GM18499 (cell line): ENCODE results near the gene PRSS12.

ENCODE experiments used
- ATAC-seq: cut with Tn5 transposase; IDR thresholded peaks from one replicate; pipeline ENCODE4 v1.9.1; 2021; ENCODE audit warnings: moderate number of reproducible peaks; ENCODE audit not compliant: insufficient read depth, unreplicated experiment

PRSS12 gene

GRCh38 chr4:118360106-118360505, 7.3 kb upstream of the PRSS12 start:
- ATAC-seq: no peak

DNA sequence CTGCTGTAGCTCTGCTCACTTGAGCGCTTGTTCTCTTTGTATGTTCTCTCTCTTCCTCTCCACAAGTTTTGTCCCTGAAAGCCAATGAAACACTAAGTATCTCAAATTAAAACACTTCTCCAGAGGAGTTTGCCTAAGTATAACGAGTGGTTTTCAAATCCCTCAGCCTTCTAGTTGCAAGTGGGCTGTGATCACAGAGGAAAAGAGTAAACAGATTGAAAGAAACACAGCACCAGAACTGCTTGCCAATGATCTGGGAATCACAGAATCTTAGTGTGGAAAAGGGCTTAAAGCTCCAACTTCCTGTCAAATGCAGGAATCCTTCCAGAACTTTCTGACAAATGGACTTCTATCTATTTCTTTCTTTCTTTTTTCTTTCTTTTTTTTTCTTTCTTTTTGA, 4.8 kb upstream of the PRSS12 start:
- ATAC-seq: no peak

DNA sequence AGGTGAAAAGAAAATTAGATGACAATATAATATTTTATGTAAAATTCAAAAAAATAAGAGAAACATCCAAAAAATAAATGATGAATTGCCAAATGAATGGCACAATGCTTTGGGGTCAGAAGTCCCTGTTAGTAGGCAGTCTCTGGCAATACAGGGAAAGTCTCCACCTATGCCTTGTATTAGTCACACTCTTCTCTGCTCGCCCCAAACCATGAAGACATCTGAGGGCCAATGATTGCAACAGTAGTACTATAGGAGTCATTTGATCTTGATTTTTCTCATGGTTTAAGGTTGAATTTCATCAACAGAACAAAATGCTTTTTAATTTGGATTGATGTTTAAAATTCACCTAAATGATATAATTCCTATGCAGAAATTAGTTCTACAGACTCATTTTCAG, 3.9 kb upstream of the PRSS12 start:
- no peak for ATAC-seq

DNA sequence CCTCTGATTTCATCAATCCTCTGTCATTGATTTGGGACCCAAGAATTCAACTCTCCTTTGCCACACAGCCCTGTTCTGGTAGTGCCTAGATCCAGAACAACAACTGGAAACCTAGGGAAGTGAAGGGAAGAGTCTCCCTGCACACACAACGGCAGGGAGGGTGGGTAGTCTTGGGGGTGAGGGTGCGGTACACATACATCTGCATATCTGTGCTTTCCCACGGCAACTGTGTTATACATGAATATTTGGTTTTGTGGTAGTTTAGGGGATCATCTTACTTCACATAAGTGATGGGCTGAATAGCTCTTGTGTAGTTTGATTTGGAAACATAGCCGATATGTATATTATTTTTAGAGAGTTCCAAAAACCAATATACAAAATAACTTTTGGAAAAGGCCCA, 3.3 kb upstream of the PRSS12 start:
- ATAC-seq: no peak

- no peak for ATAC-seq
These were observed 2.1 kb upstream of the PRSS12 start for GRCh38 chr4:118354913-118355312.

GRCh38 chr4:118353534-118354030, 779 bp upstream of the PRSS12 start:
- no peak for ATAC-seq

DNA sequence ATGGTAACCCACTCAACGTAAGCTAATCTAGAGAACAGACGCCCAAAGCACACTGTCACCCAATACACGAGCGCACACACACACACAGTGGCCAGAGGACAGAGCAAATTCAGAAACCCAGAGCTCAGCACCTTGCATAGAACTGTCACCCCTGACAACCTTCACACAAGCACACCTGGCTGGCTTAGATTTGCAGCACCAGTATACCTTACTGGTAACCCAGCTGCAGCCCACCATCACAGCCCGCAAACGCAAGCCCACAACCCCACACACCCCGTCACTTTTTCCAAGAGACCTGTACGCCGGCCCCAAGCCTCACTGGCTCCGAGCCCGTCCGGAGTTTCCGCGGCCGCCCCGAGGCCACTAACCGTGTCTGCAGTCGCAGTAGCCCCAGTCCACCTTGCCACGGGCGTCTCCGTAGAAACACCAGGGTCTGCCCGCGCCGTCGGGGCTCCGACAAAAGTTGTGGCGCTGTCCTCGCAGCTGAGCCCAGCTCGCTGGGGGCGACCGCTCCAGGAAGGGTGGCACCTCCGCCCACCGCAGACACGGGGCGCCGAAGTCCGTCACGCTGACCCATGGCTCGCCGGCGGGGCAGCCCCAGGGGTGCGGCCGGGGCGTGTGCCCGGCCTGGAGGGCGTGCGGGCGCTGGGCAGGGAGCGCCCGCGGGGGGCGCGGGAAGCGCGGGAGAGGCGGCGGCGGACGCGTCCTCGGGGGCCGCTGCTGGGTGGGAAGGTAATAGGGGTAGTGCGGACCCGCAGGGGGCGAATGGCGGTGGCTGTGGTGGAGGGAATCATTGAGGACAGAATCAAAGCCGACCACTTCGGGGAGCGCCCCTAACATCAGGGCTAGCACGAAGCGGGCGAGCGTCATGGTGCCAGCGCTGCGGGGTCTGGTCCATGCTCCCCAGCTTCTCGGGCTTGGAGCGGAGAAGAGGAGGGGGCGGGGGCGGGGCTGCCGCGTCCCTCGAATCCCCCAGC, 664 bp downstream of the PRSS12 start:
- ATAC-seq: peak; percentile 12

- no peak for ATAC-seq
These were observed 1.8 kb downstream of the PRSS12 start for GRCh38 chr4:118350961-118351360.

GRCh38 chr4:118348886-118349285, 3.9 kb downstream of the PRSS12 start:
- ATAC-seq: no peak

- ATAC-seq: no peak
These were observed 6.3 kb downstream of the PRSS12 start for GRCh38 chr4:118346495-118346894.

DNA sequence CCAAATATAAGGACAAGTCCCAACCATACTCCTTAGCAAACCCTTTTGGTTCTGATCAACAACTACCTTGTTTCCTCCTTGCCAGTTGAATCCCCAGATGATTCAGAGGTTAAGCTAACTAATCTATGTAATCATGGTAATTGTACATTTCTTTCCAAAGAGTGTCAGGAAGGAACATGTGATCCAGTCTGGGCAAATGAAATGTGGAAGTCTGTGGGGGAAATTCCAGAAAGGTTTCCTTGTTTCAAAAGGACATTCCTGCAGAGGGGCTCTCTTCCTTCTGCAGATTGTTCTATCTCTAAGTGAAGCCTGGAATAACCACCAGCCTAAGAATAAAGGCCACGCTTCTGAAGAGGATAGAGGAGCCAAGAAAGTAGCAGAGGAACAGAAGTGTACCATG, 7.0 kb downstream of the PRSS12 start:
- no peak for ATAC-seq

GRCh38 chr4:118344801-118345200, 8.0 kb downstream of the PRSS12 start:
- ATAC-seq: no peak

GRCh38 chr4:118343501-118343900, 9.3 kb downstream of the PRSS12 start:
- ATAC-seq: no peak

DNA sequence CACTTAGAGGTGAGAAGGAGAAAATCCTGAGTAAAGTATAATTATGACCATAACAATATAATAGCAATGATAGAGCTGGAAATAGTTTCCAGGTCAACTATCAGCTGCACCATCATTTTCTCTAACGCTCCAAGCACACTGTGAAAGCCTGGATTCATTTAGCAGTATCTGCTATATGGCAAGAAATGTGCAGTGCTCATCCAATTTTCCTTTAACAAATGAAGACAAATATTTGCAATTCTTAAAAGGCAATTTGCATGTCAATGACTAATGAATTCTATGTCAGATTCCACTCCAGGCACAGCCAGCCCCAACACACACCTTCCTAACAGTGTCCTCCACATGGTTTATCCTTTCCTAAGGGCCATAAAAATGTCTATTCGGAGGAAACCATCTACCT, 12.7 kb downstream of the PRSS12 start:
- no peak for ATAC-seq

- no peak for ATAC-seq
These were observed 13.6 kb downstream of the PRSS12 start for GRCh38 chr4:118338981-118339765.

DNA sequence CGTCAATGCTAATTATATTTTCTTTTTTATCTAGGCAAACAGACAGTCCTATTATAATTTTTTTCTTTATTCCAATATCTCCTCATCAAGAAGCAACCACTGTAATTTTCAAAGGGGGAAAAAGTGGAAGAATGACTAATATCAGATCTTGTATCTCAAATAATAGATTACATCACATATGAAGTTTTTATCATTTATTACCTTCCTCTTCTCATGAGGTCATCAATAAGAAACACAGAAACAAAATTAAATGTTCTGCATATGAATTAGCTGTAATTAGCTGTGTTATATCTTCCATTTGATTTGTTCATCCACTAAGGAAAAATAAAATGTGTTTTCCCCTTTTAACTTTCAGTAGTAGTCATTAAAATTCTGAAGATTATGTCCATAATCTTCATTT, 14.3 kb downstream of the PRSS12 start:
- no peak for ATAC-seq

- no peak for ATAC-seq
These were observed 14.8 kb downstream of the PRSS12 start for GRCh38 chr4:118337954-118338353.

GRCh38 chr4:118335774-118336173, 17.0 kb downstream of the PRSS12 start:
- no peak for ATAC-seq

DNA sequence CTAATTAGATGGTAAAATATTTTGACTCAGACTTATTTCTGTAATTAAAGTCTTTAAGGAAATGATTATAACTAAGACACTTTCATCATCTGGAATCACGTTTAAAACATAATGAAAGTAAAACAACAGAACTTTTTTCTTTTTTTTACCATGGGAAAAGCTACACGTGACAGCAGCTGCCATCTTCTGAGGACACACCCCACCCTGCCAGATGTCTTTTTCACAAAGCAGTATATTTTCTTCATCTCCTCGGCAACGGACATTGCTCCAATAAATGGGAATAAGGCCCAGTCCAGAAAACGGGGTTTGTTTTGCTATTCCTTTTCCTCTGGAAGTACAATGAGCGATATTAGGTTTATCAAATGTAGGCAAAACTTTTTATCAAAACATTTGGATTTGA, 17.5 kb downstream of the PRSS12 start:
- ATAC-seq: no peak

DNA sequence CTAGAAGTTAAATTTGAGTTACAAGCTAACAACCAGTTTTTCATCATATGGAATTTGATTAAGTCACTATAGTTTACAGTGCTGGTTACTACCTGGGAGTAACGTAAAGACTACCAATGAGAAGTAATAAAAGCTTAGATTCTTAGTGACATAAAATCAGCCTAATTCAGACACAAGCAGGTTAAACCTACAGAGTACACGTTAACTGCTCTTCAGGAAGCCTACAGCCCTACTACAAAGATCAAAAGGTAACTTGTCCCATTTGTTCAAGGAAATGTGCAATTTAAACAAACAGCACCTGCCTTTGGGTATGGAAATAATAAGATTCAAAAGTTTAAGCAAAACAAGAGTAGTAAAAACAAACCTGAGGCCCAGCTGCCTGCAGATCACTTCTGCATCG, 21.5 kb downstream of the PRSS12 start:
- no peak for ATAC-seq

GRCh38 chr4:118329849-118330248, 23.0 kb downstream of the PRSS12 start:
- ATAC-seq: no peak
